Measurements from ENCODE around the gene OXLD1.

GRCh38 chr17:81646869-81647600 lies 19.4 kb downstream of the OXLD1 start:
- TF ChIP-seq CTCF (conservative IDR thresholded peaks at IDR 0.05; ENCODE audit: low read depth, low read length) = no peak
- no peak for TF ChIP-seq EZH2phosphoT487 (IDR thresholded peaks at IDR 0.05; ENCODE audit: borderline replicate concordance, low read length)

Data from PC-3 (cell line).